ENCODE results near the gene MCTP1.

DNA sequence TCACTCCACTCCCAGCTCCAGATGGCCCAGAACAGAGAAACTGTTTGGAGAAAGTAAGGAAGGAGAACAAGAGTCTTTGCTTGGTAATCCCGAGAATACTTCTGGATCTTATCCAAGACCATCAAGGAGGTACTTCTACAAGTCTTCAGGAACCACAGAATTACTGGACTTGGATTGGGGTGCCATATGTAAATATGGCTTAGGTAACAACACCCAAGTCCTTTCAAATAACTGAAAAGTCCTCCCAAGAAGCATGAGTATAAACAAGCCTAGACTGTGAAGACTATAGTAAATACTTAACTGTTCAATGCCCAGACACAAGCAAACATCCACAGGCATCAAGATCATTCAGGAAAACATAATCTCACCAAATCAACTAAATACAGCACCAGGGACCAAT lies 170.0 kb downstream of the MCTP1 start:
- TF ChIP-seq EP300 (IDR thresholded peaks at IDR 0.05) (no peak), POLR2A (IDR thresholded peaks at IDR 0.05; ENCODE audit: low read depth) (no peak), CTCF (IDR thresholded peaks at IDR 0.05) (no peak), POLR2AphosphoS5 (IDR thresholded peaks at IDR 0.05) (no peak)

Data from esophagus muscularis mucosa (tissue), 4 donors.